Astrocyte (in vitro differentiated cells and primary cell): ENCODE measurements around the gene DUSP6. TPM values are rescaled to one million over a fixed set of nuclear protein-coding genes. Genes with fewer than 3 reads are reported as not detected.

Source experiments
- DNase-seq: peaks from one replicate; pipeline ENCODE4 v3.0.0-alpha.2; 2010; ENCODE audit warnings: low read depth
- FAIRE-seq: peaks from 2 replicates; lab custom pipeline; 2011; peaks lifted over from hg19 to GRCh38; lab: Jason Lieb, UNC
- H2AFZ ChIP-seq: 2 replicates; pipeline ENCODE4 v1.6.0; 2012; ENCODE audit warnings: low read depth, low read length, inconsistent platforms
- H3K27ac ChIP-seq: 2 replicates; pipeline ENCODE4 v1.5.1; 2011; ENCODE audit warnings: low read depth, low read length, inconsistent platforms
- H3K27me3 ChIP-seq: 2 replicates; pipeline ENCODE4 v1.6.0; 2011; ENCODE audit warnings: low read length, inconsistent platforms; ENCODE audit not compliant: insufficient read depth
- H3K36me3 ChIP-seq: 2 replicates; pipeline ENCODE4 v1.5.1; 2011; ENCODE audit warnings: low read length, inconsistent platforms; ENCODE audit not compliant: insufficient read depth
- H3K4me1 ChIP-seq: 2 replicates; pipeline ENCODE4 v1.5.1; 2011; ENCODE audit warnings: low read length, inconsistent platforms; ENCODE audit not compliant: insufficient read depth
- H3K4me2 ChIP-seq: 2 replicates; pipeline ENCODE4 v1.6.0; 2012; ENCODE audit warnings: low read length, inconsistent platforms
- H3K4me3 ChIP-seq: 2 replicates; pipeline ENCODE4 v1.5.1; 2011; ENCODE audit warnings: low read depth, mild to moderate bottlenecking, low read length, inconsistent platforms; ENCODE audit not compliant: insufficient read depth
- H3K79me2 ChIP-seq: 2 replicates; pipeline ENCODE4 v1.6.0; 2012; ENCODE audit warnings: mild to moderate bottlenecking, low read length, inconsistent platforms; ENCODE audit not compliant: insufficient read depth
- H3K9ac ChIP-seq: 2 replicates; pipeline ENCODE4 v1.6.0; 2012; ENCODE audit warnings: mild to moderate bottlenecking, low read length, inconsistent platforms
- H3K9me3 ChIP-seq: 2 replicates; pipeline ENCODE4 v1.5.1; 2012; ENCODE audit warnings: low read depth, mild to moderate bottlenecking, low read length, inconsistent platforms; ENCODE audit not compliant: insufficient read depth
- H4K20me1 ChIP-seq: 2 replicates; pipeline ENCODE4 v1.6.0; 2012; ENCODE audit warnings: low read length, inconsistent platforms; ENCODE audit not compliant: insufficient read depth
- H3K27ac Mint-ChIP-seq: one replicate; pipeline ENCODE4 v1.8.0; 2021; ENCODE audit warnings: mild to moderate bottlenecking, mixed read lengths; ENCODE audit not compliant: unreplicated experiment
- H3K27me3 Mint-ChIP-seq: one replicate; pipeline ENCODE4 v1.8.0; 2021; ENCODE audit warnings: low read depth, mixed read lengths; ENCODE audit not compliant: unreplicated experiment
- H3K36me3 Mint-ChIP-seq: one replicate; pipeline ENCODE4 v1.8.0; 2021; ENCODE audit warnings: low read depth, mixed read lengths; ENCODE audit not compliant: unreplicated experiment
- H3K4me1 Mint-ChIP-seq: one replicate; pipeline ENCODE4 v1.8.0; 2021; ENCODE audit warnings: low read depth, mixed read lengths; ENCODE audit not compliant: unreplicated experiment
- H3K4me3 Mint-ChIP-seq: one replicate; pipeline ENCODE4 v1.8.0; 2021; ENCODE audit warnings: mild to moderate bottlenecking, moderate library complexity, mixed read lengths; ENCODE audit not compliant: unreplicated experiment
- H3K9me3 Mint-ChIP-seq: one replicate; pipeline ENCODE4 v1.8.0; 2021; ENCODE audit warnings: mild to moderate bottlenecking, mixed read lengths; ENCODE audit not compliant: unreplicated experiment
- EZH2 ChIP-seq: IDR thresholded peaks from 2 replicates; pipeline ENCODE4 v1.6.1; 2012; ENCODE audit warnings: mild to moderate bottlenecking, low read length, inconsistent platforms; ENCODE audit not compliant: insufficient read depth
- total RNA-seq: library from RNA; stranded (reverse); gene quantifications from 2 replicates; pipeline ENCODE4 v1.2.1, GENCODE V29; 2021
- TF ChIP-seq, protein P1 (sequence below): IDR thresholded peaks from 2 replicates; pipeline ENCODE4 v1.5.1; 2011; ENCODE audit warnings: low read depth, mild to moderate bottlenecking, inconsistent platforms, low read length, moderate library complexity; ENCODE audit not compliant: insufficient read depth

DUSP6 gene
- total RNA-seq, 1 donor from 2014 or later = 63.0 TPM

DNA sequence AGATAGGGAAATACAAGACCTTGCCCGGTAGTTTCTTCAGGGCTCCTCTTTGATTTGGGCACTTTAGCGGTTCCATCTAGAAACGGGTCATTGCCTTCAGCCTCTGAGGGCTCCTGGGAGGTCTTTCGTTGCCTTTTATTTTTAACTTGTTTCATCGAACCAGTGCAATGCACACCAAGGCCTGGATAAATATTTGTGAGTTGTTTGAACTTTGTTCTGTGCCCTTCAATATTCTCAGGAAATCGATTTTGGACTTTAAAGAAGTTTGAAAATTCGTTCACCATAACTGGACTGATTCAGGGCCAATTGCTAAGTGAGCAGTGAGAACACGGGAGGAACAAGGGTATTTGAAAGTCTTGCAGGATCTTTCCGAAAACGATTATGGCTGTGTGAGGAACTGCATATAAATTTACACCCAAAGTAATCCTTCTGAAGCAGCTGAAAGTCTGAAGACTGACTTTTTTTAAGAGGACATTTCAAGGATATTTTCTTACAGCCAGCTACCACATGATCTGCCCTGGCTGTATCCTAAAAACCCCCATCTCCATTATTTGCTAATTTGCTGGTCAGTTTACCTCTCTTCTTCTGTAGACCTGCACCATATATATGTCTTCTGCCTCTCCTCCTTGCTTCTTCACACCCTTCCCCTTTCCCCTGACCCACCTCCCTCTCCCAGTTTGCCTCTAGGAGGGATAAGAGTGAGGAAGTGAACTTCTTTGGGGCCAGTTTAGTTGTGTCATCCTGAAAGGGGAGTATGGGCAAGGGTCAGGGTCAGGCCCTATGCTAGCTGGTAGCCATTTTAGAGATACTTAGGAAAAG is 8.0 kb downstream of the DUSP6 start:
- Histone ChIP-seq H3K9me3 (no peaks in the 10 kb centered on the region), H4K20me1 (peaks cover 29% of the 10 kb centered on the region), H3K79me2 (peaks cover 21% of the 10 kb centered on the region), H3K4me1 (peaks cover 25% of the 10 kb centered on the region), H2AFZ (no peak overlapping the region), H3K9ac (no peak overlapping the region), H3K4me3 (no peak overlapping the region), H3K36me3 (peaks cover 20% of the 10 kb centered on the region), H3K4me2 (no peak overlapping the region), H3K27me3 (no peaks in the 10 kb centered on the region), H3K27ac (no peak overlapping the region)
- Mint-ChIP-seq H3K4me1 (peaks cover 39% of the 10 kb centered on the region), H3K27ac (no peak overlapping the region), H3K4me3 (no peak overlapping the region), H3K36me3 (no peaks in the 10 kb centered on the region), H3K27me3 (no peaks in the 10 kb centered on the region), H3K9me3 (no peaks in the 10 kb centered on the region)
- DNase-seq = no peak
- TF ChIP-seq, protein P1, sequence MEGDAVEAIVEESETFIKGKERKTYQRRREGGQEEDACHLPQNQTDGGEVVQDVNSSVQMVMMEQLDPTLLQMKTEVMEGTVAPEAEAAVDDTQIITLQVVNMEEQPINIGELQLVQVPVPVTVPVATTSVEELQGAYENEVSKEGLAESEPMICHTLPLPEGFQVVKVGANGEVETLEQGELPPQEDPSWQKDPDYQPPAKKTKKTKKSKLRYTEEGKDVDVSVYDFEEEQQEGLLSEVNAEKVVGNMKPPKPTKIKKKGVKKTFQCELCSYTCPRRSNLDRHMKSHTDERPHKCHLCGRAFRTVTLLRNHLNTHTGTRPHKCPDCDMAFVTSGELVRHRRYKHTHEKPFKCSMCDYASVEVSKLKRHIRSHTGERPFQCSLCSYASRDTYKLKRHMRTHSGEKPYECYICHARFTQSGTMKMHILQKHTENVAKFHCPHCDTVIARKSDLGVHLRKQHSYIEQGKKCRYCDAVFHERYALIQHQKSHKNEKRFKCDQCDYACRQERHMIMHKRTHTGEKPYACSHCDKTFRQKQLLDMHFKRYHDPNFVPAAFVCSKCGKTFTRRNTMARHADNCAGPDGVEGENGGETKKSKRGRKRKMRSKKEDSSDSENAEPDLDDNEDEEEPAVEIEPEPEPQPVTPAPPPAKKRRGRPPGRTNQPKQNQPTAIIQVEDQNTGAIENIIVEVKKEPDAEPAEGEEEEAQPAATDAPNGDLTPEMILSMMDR = no peak
- no peak for TF ChIP-seq EZH2
- FAIRE-seq = no peak

DNA sequence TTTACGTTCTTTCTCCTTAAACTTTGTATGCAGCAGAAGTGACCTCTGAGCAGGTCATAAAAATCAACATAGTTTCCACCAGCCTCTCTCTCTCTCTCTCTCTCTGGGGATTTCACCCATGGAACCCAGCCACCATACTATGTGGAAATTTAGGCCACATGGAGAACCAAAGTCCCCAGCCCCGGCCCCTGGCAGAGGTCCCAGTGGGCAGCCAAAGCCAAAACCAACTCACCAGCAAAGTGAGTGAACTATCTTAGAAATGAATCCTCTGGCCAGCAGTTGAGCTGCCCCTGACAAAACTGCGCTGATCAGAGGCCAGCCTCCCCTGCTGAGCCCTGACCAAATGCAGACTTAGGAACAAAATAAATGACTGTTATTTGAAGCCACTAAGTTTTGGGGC is 9.2 kb downstream of the DUSP6 start:
- H3K36me3 ChIP-seq = peaks cover 9% of the 10 kb centered on the region
- no peak overlapping the region for H3K4me3 Mint-ChIP-seq
- H3K36me3 Mint-ChIP-seq = no peaks in the 10 kb centered on the region
- TF ChIP-seq, protein P1 = no peak
- TF ChIP-seq EZH2 = no peak
- DNase-seq (no peak), FAIRE-seq (no peak)
- H3K9me3 Mint-ChIP-seq = no peaks in the 10 kb centered on the region
- H3K79me2 ChIP-seq = peaks cover 10% of the 10 kb centered on the region
- no peak overlapping the region for H2AFZ ChIP-seq
- no peak overlapping the region for H3K4me2 ChIP-seq
- H3K27me3 ChIP-seq = no peaks in the 10 kb centered on the region
- H3K4me1 Mint-ChIP-seq = peaks cover 30% of the 10 kb centered on the region
- H3K4me1 ChIP-seq = peaks cover 18% of the 10 kb centered on the region
- H3K4me3 ChIP-seq = no peak overlapping the region
- H3K9me3 ChIP-seq = no peaks in the 10 kb centered on the region
- no peak overlapping the region for H3K27ac ChIP-seq
- H3K9ac ChIP-seq = no peak overlapping the region
- H4K20me1 ChIP-seq = peaks cover 18% of the 10 kb centered on the region
- H3K27ac Mint-ChIP-seq = no peak overlapping the region
- no peaks in the 10 kb centered on the region for H3K27me3 Mint-ChIP-seq

DNA sequence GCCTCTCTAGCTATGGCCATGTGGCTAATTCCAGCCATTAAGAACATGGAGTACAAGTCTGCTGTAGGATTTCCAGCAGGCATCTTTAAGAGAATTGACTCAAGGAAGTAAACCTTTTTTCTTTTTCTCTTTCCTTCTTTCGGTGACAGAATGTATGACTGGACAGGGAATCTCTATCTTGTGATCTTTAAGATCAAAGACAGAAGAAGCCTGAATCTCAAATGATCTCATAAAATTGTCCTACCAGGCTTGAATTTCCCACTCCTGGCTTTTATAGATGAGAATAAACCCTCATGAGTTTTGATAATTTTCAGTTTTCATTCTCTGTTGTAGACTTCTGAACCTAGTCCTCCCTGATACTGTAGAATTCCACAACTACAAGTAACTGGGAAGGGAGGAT is 11.4 kb downstream of the DUSP6 start:
- no peaks in the 10 kb centered on the region for H3K36me3 ChIP-seq
- TF ChIP-seq, protein P1 = no peak
- no peak for TF ChIP-seq EZH2
- no peaks in the 10 kb centered on the region for H3K27me3 ChIP-seq
- H3K9me3 ChIP-seq = no peaks in the 10 kb centered on the region
- no peak overlapping the region for H3K4me3 Mint-ChIP-seq
- H3K27me3 Mint-ChIP-seq = no peaks in the 10 kb centered on the region
- no peak overlapping the region for H3K9ac ChIP-seq
- no peaks in the 10 kb centered on the region for H3K79me2 ChIP-seq
- H3K4me3 ChIP-seq = no peak overlapping the region
- no peaks in the 10 kb centered on the region for H3K36me3 Mint-ChIP-seq
- FAIRE-seq (no peak), DNase-seq (no peak)
- H3K4me1 ChIP-seq = no peaks in the 10 kb centered on the region
- H3K4me1 Mint-ChIP-seq = peaks cover 9% of the 10 kb centered on the region
- no peak overlapping the region for H2AFZ ChIP-seq
- peaks cover 1% of the 10 kb centered on the region for H4K20me1 ChIP-seq
- H3K27ac ChIP-seq = no peak overlapping the region
- no peak overlapping the region for H3K27ac Mint-ChIP-seq
- no peak overlapping the region for H3K4me2 ChIP-seq
- no peaks in the 10 kb centered on the region for H3K9me3 Mint-ChIP-seq
